Hepatocyte (in vitro differentiated cells): ENCODE measurements around the gene RAP1A. TPM values are rescaled to one million over a fixed set of nuclear protein-coding genes. Genes with fewer than 3 reads are reported as not detected.

Experiments
- DNase-seq: peaks from one replicate; pipeline ENCODE4 v3.0.0-alpha.2; 2016; ENCODE audit warnings: low spot score
- H2AFZ ChIP-seq: fragments of 200-600 bp; sonication (generic); 2 replicates; pipeline ENCODE4 v1.6.0; 2016; ENCODE audit warnings: antibody characterized with exemption, mild to moderate bottlenecking
- H3K27ac ChIP-seq: fragments of 200-600 bp; sonication (generic); 2 replicates; pipeline ENCODE4 v1.5.1; 2016; ENCODE audit warnings: mild to moderate bottlenecking
- H3K27me3 ChIP-seq: fragments of 200-600 bp; sonication (generic); 2 replicates; pipeline ENCODE4 v1.6.1; 2016
- H3K36me3 ChIP-seq: fragments of 200-600 bp; sonication (generic); replicated peaks from 2 replicates; pipeline ENCODE4 v1.5.1; 2016; ENCODE audit warnings: low read depth; ENCODE audit not compliant: insufficient read depth
- H3K4me1 ChIP-seq: fragments of 200-600 bp; sonication (generic); 2 replicates; pipeline ENCODE4 v1.5.1; 2016; ENCODE audit warnings: mild to moderate bottlenecking, moderate library complexity; ENCODE audit not compliant: insufficient read depth
- H3K4me2 ChIP-seq: fragments of 200-600 bp; sonication (generic); 2 replicates; pipeline ENCODE4 v1.6.0; 2016
- H3K4me3 ChIP-seq: fragments of 200-600 bp; sonication (generic); 2 replicates; pipeline ENCODE4 v1.5.1; 2016; ENCODE audit warnings: mild to moderate bottlenecking
- H3K79me2 ChIP-seq: fragments of 200-600 bp; sonication (generic); 2 replicates; pipeline ENCODE4 v1.6.0; 2017; ENCODE audit warnings: mild to moderate bottlenecking
- H3K9me2 ChIP-seq: fragments of 200-600 bp; sonication (generic); replicated peaks from 2 replicates; pipeline ENCODE4 v1.6.0; 2017; ENCODE audit warnings: mild to moderate bottlenecking; ENCODE audit not compliant: insufficient read depth
- H3K9me3 ChIP-seq: fragments of 200-600 bp; sonication (generic); 2 replicates; pipeline ENCODE4 v1.5.1; 2016; ENCODE audit warnings: low read depth, mild to moderate bottlenecking
- H4K20me1 ChIP-seq: fragments of 200-600 bp; sonication (generic); 2 replicates; pipeline ENCODE4 v1.6.0; 2016; ENCODE audit warnings: mild to moderate bottlenecking; ENCODE audit not compliant: insufficient read depth, poor library complexity, severe bottlenecking
- CTCF ChIP-seq: fragments of 200-600 bp; sonication (generic); IDR thresholded peaks from 2 replicates; pipeline ENCODE4 v1.5.1; 2016; ENCODE audit warnings: antibody characterized with exemption, mild to moderate bottlenecking; ENCODE audit not compliant: poor library complexity
- EZH2 ChIP-seq: fragments of 200-600 bp; sonication (generic); IDR thresholded peaks from 2 replicates; pipeline ENCODE4 v1.6.1; 2016; ENCODE audit warnings: antibody characterized with exemption, mild to moderate bottlenecking, borderline replicate concordance
- EZH2phosphoT487 ChIP-seq: fragments of 200-600 bp; sonication (generic); IDR thresholded peaks from one replicate; pipeline ENCODE4 v1.6.1; 2018; ENCODE audit warnings: antibody characterized with exemption, mild to moderate bottlenecking, low read depth, moderate library complexity; ENCODE audit not compliant: unreplicated experiment, severe bottlenecking
- WGBS: methylation state at CpG from one replicate; pipeline ENCODE4 v1.1.6; 2016; ENCODE audit warnings: low lambda C conversion rate; ENCODE audit errors: missing lambda C conversion rate; 5-methylcytosine and 5-hydroxymethylcytosine counted together
- polyA plus RNA-seq: library from polyadenylated mRNA; unstranded; fragments of >200 nt; fragmentation: Nextera tagmentation; extraction: Ambion mirVana; gene quantifications from 2 replicates; pipeline ENCODE4 v1.2.1, GENCODE V29; 2016
- total RNA-seq: library from RNA; depleted of rRNA; stranded (reverse); fragments of >200 nt; gene quantifications from 2 replicates; pipeline ENCODE4 v1.2.3, GENCODE V29; 2014

The RAP1A gene
- total and polyA plus RNA-seq, 2 experiments from 2014 or later = 48.8 to 49.6 TPM

GRCh38 chr1:111624382-111624781, 4.8 kb downstream of the RAP1A start:
- Histone ChIP-seq H4K20me1 (peaks cover 68% of the 10 kb centered on the region), H3K9me3 (no peaks in the 10 kb centered on the region), H2AFZ (no peak overlapping the region), H3K36me3 (no peaks in the 10 kb centered on the region), H3K79me2 (peaks cover 96% of the 10 kb centered on the region), H3K27ac (no peak overlapping the region), H3K4me3 (no peak overlapping the region), H3K4me1 (peaks cover 9% of the 10 kb centered on the region), H3K27me3 (no peaks in the 10 kb centered on the region), H3K9me2 (no peaks in the 10 kb centered on the region), H3K4me2 (no peak overlapping the region)
- TF ChIP-seq EZH2phosphoT487 (no peak), CTCF (no peak), EZH2 (no peak)
- DNase-seq = no peak
- 96% methylated on average over 2 of the region's 2 CpGs for WGBS

DNA sequence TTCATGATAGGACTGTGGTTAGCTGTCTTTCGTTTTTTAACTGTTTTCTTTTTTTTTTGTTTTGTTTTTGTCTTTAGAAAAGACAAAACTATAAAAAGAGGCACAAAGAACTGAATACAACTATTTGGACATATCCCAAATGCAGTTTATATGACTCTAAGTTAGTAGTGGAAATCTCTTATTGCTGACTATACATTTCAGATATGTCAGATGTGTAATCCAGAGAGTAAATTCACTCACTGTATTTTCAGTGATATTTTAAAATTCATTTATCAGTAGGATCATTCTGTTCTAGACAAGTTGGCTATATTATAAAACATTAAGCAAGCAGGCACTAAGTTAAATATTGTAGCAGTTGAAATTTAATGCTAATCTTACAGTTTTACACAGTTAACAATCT, 5.7 kb downstream of the RAP1A start:
- Histone ChIP-seq H3K36me3 (no peaks in the 10 kb centered on the region), H3K9me3 (no peaks in the 10 kb centered on the region), H4K20me1 (peaks cover 73% of the 10 kb centered on the region), H3K9me2 (no peaks in the 10 kb centered on the region), H3K4me2 (no peak overlapping the region), H3K4me3 (no peak overlapping the region), H3K27me3 (no peaks in the 10 kb centered on the region), H3K4me1 (peaks cover 9% of the 10 kb centered on the region), H2AFZ (no peak overlapping the region), H3K79me2 (peaks cover 100% of the 10 kb centered on the region), H3K27ac (no peak overlapping the region)
- TF ChIP-seq EZH2 = no peak
- TF ChIP-seq EZH2phosphoT487 = no peak
- no peak for TF ChIP-seq CTCF
- WGBS = 82% methylated on average over 1 of the region's 1 CpG
- no peak for DNase-seq

DNA sequence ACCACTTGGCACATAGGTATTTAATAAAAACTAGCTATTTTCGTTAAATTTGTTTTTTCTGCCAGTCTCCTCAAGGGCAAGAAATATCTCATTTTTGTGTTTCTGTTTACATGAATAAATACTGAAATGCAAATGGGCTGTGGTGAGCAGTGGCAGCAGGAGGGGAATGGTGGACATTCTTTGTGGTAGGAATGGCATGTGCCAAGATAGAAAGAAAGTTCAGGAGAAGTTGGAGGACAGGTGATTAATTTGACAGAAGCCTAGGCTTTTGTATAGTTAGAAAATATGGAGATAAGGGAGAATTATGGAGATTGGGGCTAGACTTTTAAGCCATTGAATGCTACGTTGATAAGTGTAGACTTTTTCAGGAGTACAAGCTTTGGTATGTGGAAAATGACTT, 8.6 kb downstream of the RAP1A start:
- H3K27me3 ChIP-seq = no peaks in the 10 kb centered on the region
- TF ChIP-seq EZH2 (no peak), EZH2phosphoT487 (no peak), CTCF (no peak)
- H3K9me2 ChIP-seq = no peaks in the 10 kb centered on the region
- DNase-seq = no peak
- no peak overlapping the region for H3K27ac ChIP-seq
- peaks cover 100% of the 10 kb centered on the region for H3K79me2 ChIP-seq
- no peak overlapping the region for H3K4me3 ChIP-seq
- H3K9me3 ChIP-seq = no peaks in the 10 kb centered on the region
- WGBS = 62% methylated on average over 2 of the region's 2 CpGs
- H2AFZ ChIP-seq = no peak overlapping the region
- H3K36me3 ChIP-seq = no peaks in the 10 kb centered on the region
- H3K4me1 ChIP-seq = no peaks in the 10 kb centered on the region
- H3K4me2 ChIP-seq = no peak overlapping the region
- peaks cover 62% of the 10 kb centered on the region for H4K20me1 ChIP-seq
